GM12878 (cell line): ENCODE measurements around the gene POR. TPM values are rescaled to one million over a fixed set of nuclear protein-coding genes. Genes with fewer than 3 reads are reported as not detected.

Experiments used
- ATAC-seq: fragments of 200-7000 bp; cut with Tn5 transposase; 3 replicates; pipeline ENCODE4 v1.9.1; 2020; ENCODE audit warnings: mild to moderate bottlenecking, moderate library complexity
- BruUV-seq: library from RNA; stranded (reverse); fragments of 400-500 nt; replicated peaks from 2 replicates; lab custom pipeline; 2021; lab: Mats Ljungman, UMichigan
- CTCF ChIA-PET: fragments of 300-600 bp; sonication (Branson Sonifier 250); formaldehyde crosslinking; extraction: SDS; loops from one replicate; lab custom pipeline; 2021; ENCODE audit warnings: inconsistent platforms; lab: Yijun Ruan, JAX
- POLR2A ChIA-PET: fragments of 350-600 bp; formaldehyde crosslinking; extraction: SDS; loops from one replicate; lab custom pipeline; 2021; ENCODE audit warnings: inconsistent platforms; lab: Charles Lee
- RAD21 ChIA-PET: fragments of 300-600 bp; sonication (Branson Sonifier 250); formaldehyde crosslinking; loops from one replicate; lab custom pipeline; 2023; ENCODE audit warnings: antibody characterized with exemption; ENCODE audit not compliant: unreplicated experiment; lab: Charles Lee
- SMC1A ChIA-PET: fragments of 300-600 bp; sonication (Branson Sonifier 250); formaldehyde crosslinking; loops from one replicate; lab custom pipeline; 2023; ENCODE audit not compliant: unreplicated experiment, uncharacterized antibody; lab: Charles Lee
- DNase-seq: peaks from one replicate; pipeline ENCODE4 v3.0.0-alpha.2; 2011; ENCODE audit warnings: low read depth, low spot score
- FAIRE-seq: peaks from 3 replicates; lab custom pipeline; 2011; peaks lifted over from hg19 to GRCh38; lab: Jason Lieb, UNC
- H2AFZ ChIP-seq: 2 replicates; pipeline ENCODE4 v1.6.0; 2011; ENCODE audit warnings: low read depth, low read length, control low read depth; ENCODE audit not compliant: control insufficient read depth
- H3K27ac ChIP-seq: 2 replicates; pipeline ENCODE4 v1.5.1; 2011; ENCODE audit warnings: control low read depth; ENCODE audit not compliant: control insufficient read depth, insufficient read depth
- H3K27me3 ChIP-seq, 2 experiments: replicated peaks in 1 of 2; 2 replicates each; pipeline versions ENCODE4 v1.6.0 to v1.6.1; 2011; ENCODE audit warnings: low read length in 1 of 2; ENCODE audit not compliant: control insufficient read depth in 2 of 2, insufficient read depth in 2 of 2
- H3K36me3 ChIP-seq, 2 experiments: 2 replicates each; pipeline ENCODE4 v1.5.1; 2011; ENCODE audit warnings: low read length in 1 of 2; ENCODE audit not compliant: control insufficient read depth in 2 of 2, insufficient read depth in 2 of 2
- H3K4me1 ChIP-seq: 2 replicates; pipeline ENCODE4 v1.6.1; 2011; ENCODE audit warnings: mild to moderate bottlenecking, low read length, moderate library complexity, mixed read lengths; ENCODE audit not compliant: control insufficient read depth, insufficient read depth
- H3K4me2 ChIP-seq: 2 replicates; pipeline ENCODE4 v1.6.0; 2011; ENCODE audit warnings: control low read depth; ENCODE audit not compliant: control insufficient read depth, insufficient read depth
- H3K4me3 ChIP-seq: fragments of 200-600 bp; sonication (generic); 2 replicates; pipeline ENCODE4 v1.5.1; 2016
- H3K79me2 ChIP-seq: 2 replicates; pipeline ENCODE4 v1.6.0; 2011; ENCODE audit warnings: low read length; ENCODE audit not compliant: control insufficient read depth, insufficient read depth
- H3K9ac ChIP-seq: 2 replicates; pipeline ENCODE4 v1.8.0; 2011; ENCODE audit warnings: low read length, control low read depth, mixed read lengths; ENCODE audit not compliant: control insufficient read depth, insufficient read depth
- H3K9me3 ChIP-seq: replicated peaks from 3 replicates; pipeline ENCODE4 v1.5.1; 2011; ENCODE audit warnings: mild to moderate bottlenecking, low read length; ENCODE audit not compliant: control insufficient read depth, insufficient read depth
- H4K20me1 ChIP-seq: 2 replicates; pipeline ENCODE4 v1.6.0; 2011; ENCODE audit not compliant: control insufficient read depth, insufficient read depth
- HSF1 ChIP-seq: fragments of 150-350 bp; IDR thresholded peaks from 2 replicates; pipeline ENCODE4 v1.6.1; 2014; ENCODE audit warnings: mild to moderate bottlenecking, low read depth, low read length
- IKZF2 ChIP-seq, 2 experiments: fragments of 450-650 bp; IDR thresholded peaks; 2 replicates each; pipeline ENCODE4 v1.6.1; 2017; ENCODE audit warnings: mild to moderate bottlenecking in 2 of 2, moderate library complexity in 2 of 2
- PAX5 ChIP-seq: IDR thresholded peaks from 2 replicates; pipeline ENCODE4 v1.6.1; 2011; ENCODE audit warnings: low read depth, low read length, borderline replicate concordance
- POLR2AphosphoS5 ChIP-seq: IDR thresholded peaks from 2 replicates; pipeline ENCODE4 v1.6.1; 2011; ENCODE audit warnings: mild to moderate bottlenecking, low read length, inconsistent platforms
- RFX5 ChIP-seq: IDR thresholded peaks from 2 replicates; pipeline ENCODE4 v1.6.1; 2011; ENCODE audit warnings: low read depth, low read length, improper control_type of control experiment
- RUNX3 ChIP-seq: IDR thresholded peaks from 2 replicates; pipeline ENCODE4 v1.6.1; 2012; ENCODE audit warnings: low read length, inconsistent platforms
- SMAD5 ChIP-seq: IDR thresholded peaks from 2 replicates; pipeline ENCODE4 v1.6.1; 2016; ENCODE audit warnings: antibody characterized with exemption, low read depth
- SP1 ChIP-seq: IDR thresholded peaks from one replicate; pipeline ENCODE4 v1.6.1; 2011; ENCODE audit warnings: low read depth, low read length
- STAT1 ChIP-seq: fragments of 450-650 bp; conservative IDR thresholded peaks from 2 replicates; pipeline ENCODE4 v1.6.1; 2014; ENCODE audit warnings: antibody characterized with exemption, mild to moderate bottlenecking
- STAT3 ChIP-seq: IDR thresholded peaks from 2 replicates; pipeline ENCODE4 v1.6.1; 2011; ENCODE audit warnings: low read depth, low read length, improper control_type of control experiment
- ZBED1 ChIP-seq: IDR thresholded peaks from 2 replicates; pipeline ENCODE4 v1.6.1; 2016; ENCODE audit warnings: borderline replicate concordance
- ZNF207 ChIP-seq: fragments of 450-650 bp; IDR thresholded peaks from 2 replicates; pipeline ENCODE4 v1.6.1; 2014; ENCODE audit warnings: antibody characterized with exemption, mild to moderate bottlenecking, borderline replicate concordance
- WGBS: methylation state at CpG from one replicate; pipeline ENCODE4 v1.1.6; 2016; ENCODE audit warnings: low lambda C conversion rate; ENCODE audit not compliant: insufficient replicate concordance, insufficient coverage; ENCODE audit errors: missing lambda C conversion rate; 5-methylcytosine and 5-hydroxymethylcytosine counted together
- in situ Hi-C: fragments of 300-500 bp; cut with MboI; formaldehyde crosslinking; loops from 9 replicates; pipeline ENCODE4 v1.14.3; 2018; ENCODE audit warnings: mixed read lengths
- intact Hi-C: fragments of 100-400 bp; cut with micrococcal nuclease; formaldehyde crosslinking; loops from one replicate; pipeline ENCODE4 v1.14.2; 2022; ENCODE audit not compliant: unreplicated experiment
- polyA plus RNA-seq, 11 experiments: library from polyadenylated mRNA; depleted of rRNA in 4 of 11; unstranded in 6 of 11; stranded (reverse) in 5 of 11; fragments of >200 nt; fragmentation: Nextera tagmentation in 4 of 11; fragmentation: Illumina TruSeq in 1 of 11; extraction: Ambion mirVana in 4 of 11; extraction: Trizol in 1 of 11; gene quantifications; 1 replicate in 1 of 11; 2 replicates in 10 of 11; pipeline versions ENCODE4 v1.2.1 to v1.2.3, GENCODE V29; 2011 to 2016; ENCODE audit warnings: inconsistent platforms in 2 of 11, missing spikeins in 2 of 11, low read depth in 1 of 11
- total RNA-seq, 4 experiments: library from RNA; depleted of rRNA in 3 of 4; stranded (reverse); fragments of >200 nt in 3 of 4; fragmentation: Illumina TruSeq in 1 of 4; extraction: Trizol in 1 of 4; gene quantifications; 2 replicates each; pipeline versions ENCODE4 v1.2.1 to v1.2.3, GENCODE V29; 2013 to 2021

The POR gene
- total and polyA plus RNA-seq, 10 of the 15 experiments (the other 5 are each of a cell fraction or from before 2014, with no cell fraction given), result 2.2 to 75.8 (median 35.9) TPM

GRCh38 chr7:75946207-75946855 is 31.4 kb downstream of the POR start:
- H3K9me3 ChIP-seq, result no peaks in the 10 kb centered on the region
- no peak for ATAC-seq
- WGBS, result 79% methylated on average over 8 of the region's 8 CpGs
- no peak overlapping the region for H3K27ac ChIP-seq
- intact Hi-C loops, result no loop called here
- H3K27me3 ChIP-seq, result no peaks in the 10 kb centered on the region
- H4K20me1 ChIP-seq, result no peaks in the 10 kb centered on the region
- in situ Hi-C loops, result no loop called here
- H3K79me2 ChIP-seq, result no peaks in the 10 kb centered on the region
- FAIRE-seq, result no peak
- POLR2A ChIA-PET, result interaction anchor here (0.8 kb wide), 1 partner anchor 21 kb away, joined by 3 read pairs; no protein-coding TSS in a partner anchor
- SMC1A ChIA-PET, result interaction anchor here (0.5 to 1.4 kb wide), 3 partner anchors 14 to 36 kb away, joined by 3 read pairs; no protein-coding TSS in a partner anchor
- DNase-seq, result no peak
- H2AFZ ChIP-seq, result no peak overlapping the region
- TF ChIP-seq RFX5 (no peak), IKZF2 (IDR thresholded peaks at IDR 0.05) (no peak), STAT1 (no peak), SMAD5 (no peak), RUNX3 (peak; percentile 46), POLR2AphosphoS5 (no peak), ZNF207 (no peak), ZBED1 (no peak)
- CTCF ChIA-PET, result no interaction called here
- H3K4me3 ChIP-seq, result no peak overlapping the region
- RAD21 ChIA-PET, result no interaction called here
- H3K4me2 ChIP-seq, result no peak overlapping the region
- BruUV-seq, result no TSS peak
- H3K36me3 ChIP-seq, result peaks cover 0 to 4% of the 10 kb centered on the region in 2 experiments; a peak in 1 of 4 replicates
- H3K4me1 ChIP-seq, result no peaks in the 10 kb centered on the region
- no peak overlapping the region for H3K9ac ChIP-seq

- intact Hi-C loops, result no loop called here
Observed at GRCh38 chr7:75948179-75948578, 33.2 kb downstream of the POR start.

More at GRCh38 chr7:75948179-75948578, 33.2 kb downstream of the POR start:
- Histone ChIP-seq H2AFZ (no peak overlapping the region), H3K79me2 (no peaks in the 10 kb centered on the region), H3K4me1 (no peaks in the 10 kb centered on the region), H3K27ac (no peak overlapping the region), H3K9me3 (no peaks in the 10 kb centered on the region), H3K9ac (no peak overlapping the region), H3K27me3 (no peaks in the 10 kb centered on the region), H4K20me1 (no peaks in the 10 kb centered on the region), H3K4me2 (no peak overlapping the region), H3K4me3 (no peak overlapping the region), H3K36me3 (peaks cover 0 to 4% of the 10 kb centered on the region in 2 experiments; a peak in 1 of 4 replicates)
- ChIA-PET POLR2A (no interaction called here), CTCF (no interaction called here), RAD21 (no interaction called here), SMC1A (interaction anchor here (0.6 kb wide), 1 partner anchor 14 kb away, joined by 3 read pairs; no protein-coding TSS in a partner anchor)
- no peak for DNase-seq
- TF ChIP-seq SP1 (no peak), STAT3 (no peak), PAX5 (no peak), HSF1 (no peak), SMAD5 (no peak)
- in situ Hi-C loops, result no loop called here
- BruUV-seq, result no TSS peak
- WGBS, result 85% methylated on average over 9 of the region's 9 CpGs
- no peak for FAIRE-seq
- ATAC-seq, result no peak
